DOHH2 (cell line): ENCODE results near the gene RPAP2.

Experiments
- H3F3A ChIP-seq: fragments of 200-600 bp; sonication (generic), shearing (Covaris generic); 2 replicates; pipeline ENCODE4 v1.6.0; 2016; ENCODE audit warnings: antibody characterized with exemption, mild to moderate bottlenecking; ENCODE audit not compliant: control insufficient read depth, insufficient read depth
- H3K27ac ChIP-seq: fragments of 200-600 bp; sonication (generic); 2 replicates; pipeline ENCODE4 v1.5.1; 2014; ENCODE audit warnings: low read depth, mild to moderate bottlenecking, low read length, moderate library complexity
- H3K27me3 ChIP-seq: fragments of 200-600 bp; sonication (generic); 2 replicates; pipeline ENCODE4 v1.6.1; 2014; ENCODE audit warnings: mild to moderate bottlenecking, low read length, mixed read lengths; ENCODE audit not compliant: control insufficient read depth
- H3K36me3 ChIP-seq: fragments of 200-600 bp; sonication (generic); 2 replicates; pipeline ENCODE4 v1.6.1; 2014; ENCODE audit warnings: mild to moderate bottlenecking, low read length, moderate library complexity, mixed read lengths; ENCODE audit not compliant: control insufficient read depth
- H3K4me1 ChIP-seq: fragments of 200-600 bp; sonication (generic); 2 replicates; pipeline ENCODE4 v1.6.1; 2014; ENCODE audit warnings: mild to moderate bottlenecking, low read length, mixed read lengths; ENCODE audit not compliant: control insufficient read depth
- H3K4me2 ChIP-seq: fragments of 200-600 bp; sonication (generic); 2 replicates; pipeline ENCODE4 v1.6.0; 2014; ENCODE audit warnings: mild to moderate bottlenecking, low read length, moderate library complexity
- H3K4me3 ChIP-seq: fragments of 200-600 bp; sonication (generic); 2 replicates; pipeline ENCODE4 v1.5.1; 2014; ENCODE audit warnings: mild to moderate bottlenecking, low read length, mixed read lengths
- H3K79me2 ChIP-seq: fragments of 200-600 bp; sonication (generic); 2 replicates; pipeline ENCODE4 v1.6.1; 2014; ENCODE audit warnings: mild to moderate bottlenecking, low read length, mixed read lengths; ENCODE audit not compliant: control insufficient read depth
- H3K9me2 ChIP-seq: fragments of 200-600 bp; sonication (generic); replicated peaks from 2 replicates; pipeline ENCODE4 v1.6.1; 2014; ENCODE audit warnings: mild to moderate bottlenecking, low read length, mixed read lengths; ENCODE audit not compliant: control insufficient read depth
- H3K9me3 ChIP-seq: fragments of 200-600 bp; sonication (generic); 2 replicates; pipeline ENCODE4 v1.6.1; 2014; ENCODE audit warnings: antibody characterized with exemption, low read length, mixed read lengths; ENCODE audit not compliant: control insufficient read depth, insufficient read depth
- H4K20me1 ChIP-seq: fragments of 200-600 bp; sonication (generic); 2 replicates; pipeline ENCODE4 v1.6.0; 2014; ENCODE audit warnings: low read depth, mild to moderate bottlenecking, antibody characterized with exemption, low read length, moderate library complexity; ENCODE audit not compliant: control insufficient read depth, insufficient read depth
- EZH2phosphoT487 ChIP-seq: fragments of 200-600 bp; sonication (generic); IDR thresholded peaks from 2 replicates; pipeline ENCODE4 v1.6.1; 2017; ENCODE audit warnings: borderline replicate concordance, mild to moderate bottlenecking, antibody characterized with exemption, low read length, moderate library complexity, mixed read lengths
- TF ChIP-seq, protein P1 (sequence below): fragments of 200-600 bp; sonication (generic); IDR thresholded peaks from one replicate; pipeline ENCODE4 v1.5.1; 2014; ENCODE audit warnings: antibody characterized with exemption, mild to moderate bottlenecking, low read depth, low read length; ENCODE audit not compliant: poor library complexity, severe bottlenecking

RPAP2 gene

GRCh38 chr1:92447033-92447681 is 148.3 kb downstream of the RPAP2 start:
- Histone ChIP-seq H3K27me3 (0 out of 2 replicates have a peak, but pooled peaks cover 2% of the 10 kb centered on the region), H3K9me3 (no peaks in the 10 kb centered on the region), H3F3A (no peaks in the 10 kb centered on the region), H3K4me1 (no peaks in the 10 kb centered on the region), H3K79me2 (no peaks in the 10 kb centered on the region), H3K4me2 (no peak overlapping the region), H3K4me3 (no peak overlapping the region), H4K20me1 (no peaks in the 10 kb centered on the region), H3K27ac (no peak overlapping the region), H3K36me3 (no peaks in the 10 kb centered on the region), H3K9me2 (no peaks in the 10 kb centered on the region)
- TF ChIP-seq EZH2phosphoT487: no peak
- TF ChIP-seq, protein P1, sequence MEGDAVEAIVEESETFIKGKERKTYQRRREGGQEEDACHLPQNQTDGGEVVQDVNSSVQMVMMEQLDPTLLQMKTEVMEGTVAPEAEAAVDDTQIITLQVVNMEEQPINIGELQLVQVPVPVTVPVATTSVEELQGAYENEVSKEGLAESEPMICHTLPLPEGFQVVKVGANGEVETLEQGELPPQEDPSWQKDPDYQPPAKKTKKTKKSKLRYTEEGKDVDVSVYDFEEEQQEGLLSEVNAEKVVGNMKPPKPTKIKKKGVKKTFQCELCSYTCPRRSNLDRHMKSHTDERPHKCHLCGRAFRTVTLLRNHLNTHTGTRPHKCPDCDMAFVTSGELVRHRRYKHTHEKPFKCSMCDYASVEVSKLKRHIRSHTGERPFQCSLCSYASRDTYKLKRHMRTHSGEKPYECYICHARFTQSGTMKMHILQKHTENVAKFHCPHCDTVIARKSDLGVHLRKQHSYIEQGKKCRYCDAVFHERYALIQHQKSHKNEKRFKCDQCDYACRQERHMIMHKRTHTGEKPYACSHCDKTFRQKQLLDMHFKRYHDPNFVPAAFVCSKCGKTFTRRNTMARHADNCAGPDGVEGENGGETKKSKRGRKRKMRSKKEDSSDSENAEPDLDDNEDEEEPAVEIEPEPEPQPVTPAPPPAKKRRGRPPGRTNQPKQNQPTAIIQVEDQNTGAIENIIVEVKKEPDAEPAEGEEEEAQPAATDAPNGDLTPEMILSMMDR: no peak

DNA sequence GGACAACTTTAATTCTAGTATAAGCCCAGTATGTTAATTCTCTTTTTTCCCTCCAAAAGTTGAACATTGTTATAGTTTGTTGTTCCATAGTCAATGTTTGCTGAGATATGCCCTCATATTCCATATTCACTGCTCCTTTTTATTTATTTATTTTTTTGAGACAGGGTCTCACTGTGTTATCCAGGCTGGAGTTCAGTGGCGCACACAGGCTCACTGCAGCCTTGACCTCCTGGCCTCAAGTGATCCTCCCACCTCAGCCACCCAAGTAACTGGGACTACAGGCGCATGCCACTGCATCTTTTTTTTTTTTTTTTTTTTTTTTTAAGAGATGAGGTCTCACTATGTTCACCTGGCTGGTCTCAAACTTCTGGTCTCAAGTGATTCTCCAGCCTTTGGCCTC is 149.1 kb downstream of the RPAP2 start:
- Histone ChIP-seq H4K20me1 (no peaks in the 10 kb centered on the region), H3F3A (no peaks in the 10 kb centered on the region), H3K36me3 (no peaks in the 10 kb centered on the region), H3K79me2 (no peaks in the 10 kb centered on the region), H3K27me3 (0 out of 2 replicates have a peak, but pooled peaks cover 2% of the 10 kb centered on the region), H3K27ac (no peak overlapping the region), H3K4me1 (no peaks in the 10 kb centered on the region), H3K9me3 (no peaks in the 10 kb centered on the region), H3K4me2 (no peak overlapping the region), H3K9me2 (no peaks in the 10 kb centered on the region), H3K4me3 (no peak overlapping the region)
- TF ChIP-seq, protein P1: no peak
- no peak for TF ChIP-seq EZH2phosphoT487
